ENCODE measurements around the gene SPTBN4.
"Not testable (repeated sequence)": the region's sequence is repeated elsewhere in the genome, so short reads cannot be mapped to it uniquely, and the experiment has no call there.

The SPTBN4 gene

DNA sequence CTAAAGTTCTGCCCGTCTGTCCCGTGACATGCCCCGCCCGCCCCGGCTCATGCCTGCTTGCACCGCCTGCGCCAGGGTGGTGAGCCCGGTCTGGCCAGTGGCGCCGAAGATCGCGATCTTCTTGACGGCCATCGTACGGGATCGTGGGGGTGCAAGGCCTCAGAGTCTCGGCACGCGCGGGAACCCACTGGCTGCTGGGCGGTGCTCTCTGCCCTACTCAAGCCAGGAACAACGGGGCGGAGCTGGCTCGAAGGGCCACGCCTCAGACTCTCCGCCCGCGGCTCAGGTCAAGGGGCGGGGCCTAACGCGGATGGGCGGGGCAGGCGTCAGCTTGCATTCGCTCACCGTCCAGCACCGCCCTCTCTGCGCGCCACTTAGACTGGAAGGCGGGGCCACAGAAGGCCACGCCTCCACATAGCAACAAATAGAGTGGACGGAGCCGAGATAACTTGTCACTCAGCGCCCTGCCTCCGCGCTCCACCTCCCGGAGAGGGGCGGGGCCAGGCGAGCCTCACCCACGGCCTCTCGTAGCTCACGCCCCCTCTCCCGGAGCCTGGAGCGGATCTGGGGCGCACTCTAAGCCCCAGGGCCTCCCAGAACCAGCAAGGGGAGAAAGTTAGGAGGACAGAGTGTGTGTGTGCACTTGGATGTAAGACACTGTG, 1.1 kb upstream of the SPTBN4 start, which contains the start of gene BLVRB:
TSS of gene BLVRB (minus strand) at position 189 of the 662 bp plus-strand sequence. CDS start at position 132, 57 bp downstream.
- DNase-seq, result peak; percentile 95

DNA sequence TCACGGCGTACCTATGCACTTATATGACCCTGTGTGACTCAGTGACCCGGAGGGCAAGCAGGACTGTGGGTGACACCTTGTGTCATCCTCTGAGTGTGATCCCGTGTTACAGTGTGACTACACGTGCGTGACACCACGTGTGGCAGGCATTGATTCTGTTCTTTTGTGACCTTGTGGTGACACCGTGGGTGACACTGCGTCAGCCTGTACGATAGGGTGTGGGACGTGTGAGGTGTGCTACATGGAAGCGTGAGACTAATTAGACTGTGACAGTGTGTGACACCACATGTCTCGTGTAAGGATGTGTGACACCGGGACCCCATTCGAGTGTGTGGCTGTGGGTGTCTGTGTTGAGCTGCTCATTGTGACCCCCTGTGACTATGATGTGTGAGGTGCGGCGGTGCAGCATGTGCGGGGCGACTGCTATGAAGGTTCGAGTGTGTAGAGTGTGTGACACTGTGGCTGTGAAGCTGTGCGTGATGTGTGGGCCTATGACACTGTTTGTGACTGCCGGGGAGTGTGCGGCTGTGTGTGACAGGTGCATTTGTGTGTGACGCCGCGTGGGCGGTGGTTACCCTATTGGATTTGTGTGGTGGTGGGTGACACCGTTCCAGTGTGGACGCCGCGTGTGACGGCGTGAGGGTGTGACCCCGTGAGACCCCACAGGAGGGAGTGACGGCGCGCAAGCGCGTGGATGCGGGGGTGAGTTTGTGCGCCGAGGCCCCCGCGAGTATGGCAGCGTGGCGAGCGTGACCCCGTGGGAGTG, 399 bp upstream of the SPTBN4 start:
- DNase-seq, result no peak

DNA sequence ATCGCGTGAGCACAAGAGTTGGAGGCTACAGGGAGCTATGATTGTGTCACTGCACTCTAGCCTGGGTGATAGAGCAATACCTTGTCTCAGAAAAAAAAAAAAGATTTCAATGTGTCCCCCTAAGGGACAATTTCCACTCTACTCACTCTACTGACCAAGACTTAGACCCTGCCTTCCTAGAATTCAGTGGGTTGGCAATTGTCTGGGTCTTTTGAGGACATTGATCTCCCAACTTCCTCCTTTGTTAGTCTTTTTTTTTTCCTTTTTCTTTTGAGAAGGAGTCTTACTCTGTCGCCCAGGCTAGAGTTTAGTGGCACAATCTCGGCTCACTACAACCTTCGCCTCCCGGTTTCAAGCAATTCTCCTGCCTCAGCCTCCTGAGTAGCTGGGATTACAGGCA, 2.2 kb downstream of the SPTBN4 start:
- no peak for DNase-seq

DNA sequence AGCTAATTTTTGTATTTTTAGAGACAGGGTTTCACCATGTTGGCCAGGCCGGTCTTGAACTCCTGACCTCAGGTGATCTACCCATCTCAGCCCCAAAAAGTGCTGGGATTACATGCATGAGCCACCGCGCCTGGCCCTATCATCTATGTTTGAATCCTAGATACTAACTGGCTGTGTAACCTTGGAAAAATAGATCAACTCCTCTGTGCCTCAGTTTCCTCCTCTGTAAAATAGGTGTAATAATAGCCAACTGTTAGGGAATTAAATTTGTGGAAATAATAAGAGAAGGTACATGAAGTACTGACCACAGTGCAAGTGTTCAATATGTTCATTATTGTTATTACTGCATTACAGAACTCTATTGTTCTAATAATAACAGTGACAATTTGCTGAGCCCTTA, 4.3 kb downstream of the SPTBN4 start:
- no peak for DNase-seq

DNA sequence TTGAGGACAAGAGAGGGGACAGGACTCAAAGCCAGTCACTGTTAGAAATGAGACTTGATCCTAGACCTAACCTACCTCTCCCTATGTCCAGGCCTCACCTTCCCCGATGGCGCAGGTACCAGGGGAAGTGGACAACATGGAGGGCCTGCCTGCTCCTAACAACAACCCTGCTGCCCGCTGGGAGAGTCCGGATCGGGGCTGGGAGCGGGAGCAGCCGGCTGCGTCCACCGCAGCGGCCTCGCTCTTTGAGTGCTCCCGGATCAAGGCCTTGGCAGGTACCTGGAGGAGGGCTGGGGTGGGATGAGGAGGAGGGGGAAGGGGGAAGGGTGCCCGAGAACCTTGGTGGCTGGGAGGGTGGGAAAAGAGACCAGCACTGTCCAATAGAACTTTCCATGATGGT, 5.7 kb downstream of the SPTBN4 start:
- no peak for DNase-seq

DNA sequence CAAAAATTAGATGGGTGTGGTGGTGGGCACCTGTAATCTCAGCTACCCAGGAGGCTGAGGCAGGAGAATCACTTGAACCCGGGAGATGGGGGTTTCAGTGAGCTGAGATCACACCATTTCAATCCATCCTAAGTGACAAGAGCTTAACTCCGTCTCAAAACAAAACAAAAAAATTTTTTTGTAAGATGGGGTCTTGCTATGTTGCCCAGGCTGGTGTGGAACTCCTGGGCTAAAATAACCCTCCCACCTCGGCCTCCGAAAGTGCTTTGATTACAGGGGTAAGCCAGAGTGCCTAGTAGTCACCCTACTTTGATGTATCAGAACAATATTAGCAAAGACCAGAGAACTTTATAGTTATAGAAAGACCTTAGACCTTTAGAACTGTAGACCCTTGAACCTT, 7.9 kb downstream of the SPTBN4 start:
- DNase-seq, result no peak

DNA sequence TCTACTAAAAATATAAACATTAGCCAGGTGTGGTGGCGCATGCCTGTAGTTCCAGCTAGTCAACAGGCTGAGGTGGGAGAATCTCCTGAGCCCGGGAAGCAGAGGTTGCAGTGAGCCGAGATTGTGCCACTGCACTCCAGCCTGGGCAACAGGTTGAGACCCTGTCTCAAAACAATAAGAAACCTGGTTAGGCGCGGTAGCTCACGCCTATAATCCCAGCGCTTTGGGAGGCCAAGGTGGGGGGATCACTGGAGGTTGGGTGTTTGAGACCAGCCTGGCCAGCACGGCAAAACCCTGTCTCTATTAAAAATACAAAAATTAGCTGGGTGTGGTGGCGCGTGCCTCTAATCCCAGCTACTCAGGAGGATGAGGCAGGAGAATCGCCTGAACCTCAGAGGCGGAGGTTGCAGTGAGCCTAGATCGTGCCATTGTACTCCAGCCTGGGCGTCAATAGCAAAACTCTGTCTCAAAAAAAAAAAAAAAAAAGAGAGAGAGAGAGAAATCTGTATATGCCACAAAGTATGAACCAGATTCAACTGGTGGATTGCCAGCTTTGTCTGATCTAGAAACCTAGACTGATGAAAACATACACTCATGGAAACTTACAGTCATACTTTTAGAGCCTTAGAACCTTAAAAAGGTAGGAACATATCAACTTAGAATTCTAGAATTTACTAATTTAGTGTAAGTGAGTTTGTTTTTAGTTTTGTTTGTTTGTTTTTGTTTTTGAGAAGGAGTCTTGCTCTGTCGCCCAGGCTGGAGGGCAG, 9.3 kb downstream of the SPTBN4 start:
- not testable (repeated sequence) for DNase-seq

DNA sequence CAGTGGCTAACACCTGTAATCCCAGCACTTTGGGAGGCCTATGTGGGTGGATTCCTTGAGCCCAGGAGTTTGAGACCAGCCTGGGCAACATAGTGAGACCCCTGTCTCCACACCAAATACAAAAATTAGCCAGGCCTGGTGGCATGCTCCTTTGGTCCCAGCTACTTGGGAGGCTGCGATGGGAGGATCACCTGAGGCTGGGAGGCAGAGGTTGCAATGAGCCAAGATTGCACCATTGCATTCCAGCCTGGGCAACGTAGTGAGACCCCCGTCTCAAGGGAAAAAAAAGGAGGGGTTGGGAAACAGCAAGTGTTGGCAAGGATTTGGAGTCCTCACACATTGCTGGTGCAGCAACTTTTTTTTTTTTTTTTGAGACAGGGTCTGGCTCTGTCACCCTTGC, 19.2 kb downstream of the SPTBN4 start:
- DNase-seq, result no peak

DNA sequence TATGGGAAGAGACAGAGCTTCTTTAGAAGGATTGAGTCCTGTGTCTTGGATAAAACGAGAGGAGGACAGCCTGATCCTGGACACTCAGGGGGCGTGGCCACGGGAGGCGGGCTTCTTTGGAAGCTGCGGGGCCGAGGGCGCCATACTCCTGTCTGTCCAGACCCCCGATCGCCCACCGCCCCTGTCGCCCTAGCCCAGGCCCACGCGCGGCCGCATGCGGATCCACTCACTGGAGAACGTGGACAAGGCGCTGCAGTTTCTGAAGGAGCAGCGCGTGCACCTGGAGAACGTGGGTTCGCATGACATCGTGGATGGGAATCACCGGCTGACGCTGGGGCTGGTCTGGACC, 23.1 kb downstream of the SPTBN4 start:
- no peak for DNase-seq

DNA sequence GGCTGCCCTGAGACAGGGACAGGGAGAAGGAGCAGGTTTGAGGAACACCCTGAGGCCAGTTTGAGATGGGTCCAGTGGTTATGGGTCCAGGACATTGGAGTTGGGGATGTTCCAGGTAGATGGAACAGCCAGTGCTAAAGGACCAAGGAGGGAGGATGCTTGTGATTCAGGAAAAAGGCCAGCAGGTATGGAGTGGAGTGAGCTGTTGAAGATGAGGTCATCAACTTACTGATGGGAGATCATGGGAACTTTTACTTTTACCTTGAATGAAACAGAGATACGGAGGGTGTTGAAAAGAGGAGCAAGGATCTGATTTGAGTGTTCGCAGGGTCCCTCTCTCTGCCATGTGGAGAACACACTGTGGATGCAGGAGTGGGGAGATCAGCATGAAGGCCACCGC, 25.5 kb downstream of the SPTBN4 start:
- DNase-seq, result no peak

DNA sequence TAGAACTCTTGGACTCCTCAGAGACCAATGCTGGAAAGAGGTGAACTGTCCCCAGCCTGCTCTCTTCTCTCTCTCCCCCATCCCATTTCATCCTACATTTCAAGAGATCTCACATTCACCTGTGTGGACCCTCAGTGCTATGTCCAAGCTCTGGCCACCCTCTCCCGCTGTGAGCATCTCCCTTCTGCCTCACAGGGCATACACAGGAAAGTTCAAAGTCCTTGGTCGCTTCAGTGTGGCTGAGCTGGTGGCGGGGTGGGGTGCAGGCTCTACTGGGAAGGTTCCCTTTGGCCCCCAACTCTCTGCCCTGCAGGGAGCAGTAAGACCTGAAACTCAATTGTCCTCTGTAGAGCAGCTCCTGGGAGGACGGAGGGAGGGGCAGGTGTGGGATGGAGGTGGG, 27.0 kb downstream of the SPTBN4 start:
- DNase-seq, result no peak

DNA sequence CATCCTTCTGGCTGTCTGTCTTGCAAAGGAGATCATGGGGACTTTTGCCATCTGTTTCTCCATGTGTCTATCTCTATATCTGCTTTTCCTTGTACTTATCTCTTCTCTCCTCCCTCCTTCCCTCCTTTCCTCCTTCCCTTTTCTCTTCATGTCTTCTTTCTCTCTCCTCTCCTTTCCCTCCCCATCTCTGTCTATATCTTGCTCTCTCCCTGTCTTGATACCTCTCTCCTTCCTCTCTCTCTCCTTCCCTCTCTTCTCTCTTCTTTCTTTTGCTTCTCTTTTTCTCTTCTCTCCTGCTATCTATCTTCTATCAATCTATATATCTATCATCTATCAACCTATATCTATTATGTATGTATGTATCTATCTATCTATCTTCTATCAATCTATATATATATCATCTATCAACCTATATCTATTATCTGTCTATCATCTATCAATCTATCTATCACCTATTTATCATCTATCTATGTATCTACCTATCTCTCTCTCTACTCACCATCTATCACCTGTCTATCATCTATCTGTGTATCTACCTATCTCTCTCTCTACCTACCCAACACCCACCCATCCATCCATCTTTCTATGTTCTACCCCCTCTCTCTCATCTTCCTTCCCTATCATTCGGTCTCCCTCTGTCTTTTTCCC, 27.5 kb downstream of the SPTBN4 start:
- DNase-seq, result no peak

DNA sequence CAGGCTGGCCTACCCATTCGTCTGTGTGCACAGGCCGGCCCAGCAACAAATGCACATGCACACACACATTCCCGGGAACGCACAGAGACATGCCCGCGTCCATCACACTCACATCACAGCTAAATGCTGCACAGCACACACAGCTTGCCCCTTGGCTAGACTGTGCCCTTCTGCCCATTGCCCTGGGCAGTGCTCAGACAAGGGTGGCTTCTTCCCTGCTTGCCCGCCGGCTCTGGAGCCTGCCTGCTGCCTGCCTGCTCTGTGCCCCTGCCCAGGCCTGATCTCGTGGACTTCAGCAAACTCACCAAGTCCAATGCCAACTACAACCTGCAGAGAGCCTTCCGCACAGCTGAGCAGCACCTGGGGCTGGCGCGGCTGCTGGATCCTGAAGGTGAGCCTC, 30.4 kb downstream of the SPTBN4 start:
- DNase-seq, result no peak

DNA sequence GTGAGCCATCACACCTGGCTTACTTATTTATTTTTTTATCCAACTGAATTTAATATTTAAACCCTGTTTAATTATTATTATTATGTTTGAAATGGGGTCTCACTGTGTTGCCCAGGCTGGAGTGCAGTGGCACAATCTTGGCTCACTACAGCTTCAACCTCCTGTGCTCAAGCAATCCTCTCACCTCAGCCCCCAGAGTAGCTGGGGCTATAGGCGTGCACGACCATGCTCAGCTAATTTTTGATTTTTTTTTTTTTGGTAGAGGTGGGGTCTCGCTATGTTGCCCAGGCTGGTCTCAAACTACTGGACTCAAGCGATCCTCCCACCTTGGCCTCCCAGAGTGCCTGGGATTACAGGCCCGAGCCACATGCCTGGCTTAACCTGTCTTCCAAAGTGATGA, 32.5 kb downstream of the SPTBN4 start:
- DNase-seq, result no peak

DNA sequence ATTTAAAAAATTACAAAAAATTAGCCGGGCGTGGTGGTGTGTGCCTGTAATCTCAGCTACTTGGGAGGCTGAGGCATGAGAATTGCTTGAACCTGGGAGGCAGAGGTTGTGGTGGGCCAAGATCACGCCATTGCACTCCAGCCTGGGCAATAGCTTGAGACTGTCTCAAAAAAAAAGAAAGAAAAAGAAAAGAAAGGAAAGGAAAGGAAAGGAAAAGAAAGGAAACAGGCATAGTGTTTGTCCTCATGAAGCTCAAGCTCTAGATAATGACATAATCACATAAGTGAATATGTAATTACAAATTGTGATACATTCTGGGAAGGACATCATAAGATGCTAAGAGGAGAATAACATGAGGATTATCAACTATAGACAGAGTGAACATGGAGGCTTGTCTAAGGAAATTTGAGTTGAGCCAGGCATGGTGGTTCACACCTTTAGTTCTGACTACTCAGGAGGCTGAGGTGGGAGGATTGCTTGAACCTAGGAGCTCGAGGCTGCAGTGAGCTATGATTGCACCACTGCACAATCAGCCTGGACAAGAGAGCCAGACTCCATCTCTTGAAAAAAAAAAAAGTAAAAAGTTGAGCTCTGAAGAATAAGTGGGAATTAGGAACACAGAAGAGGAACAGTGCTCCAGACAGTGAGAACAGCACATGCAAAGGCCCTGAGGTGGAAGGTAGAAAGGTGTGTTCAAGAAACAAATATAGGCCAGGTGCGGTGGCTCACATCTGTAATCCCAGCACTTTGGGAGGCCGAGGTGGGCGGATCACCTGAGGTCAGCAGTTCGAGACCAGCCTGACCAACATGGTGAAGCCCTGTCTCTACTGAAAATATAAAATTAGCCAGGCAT, 34.1 kb downstream of the SPTBN4 start:
- DNase-seq, result not testable (repeated sequence)

DNA sequence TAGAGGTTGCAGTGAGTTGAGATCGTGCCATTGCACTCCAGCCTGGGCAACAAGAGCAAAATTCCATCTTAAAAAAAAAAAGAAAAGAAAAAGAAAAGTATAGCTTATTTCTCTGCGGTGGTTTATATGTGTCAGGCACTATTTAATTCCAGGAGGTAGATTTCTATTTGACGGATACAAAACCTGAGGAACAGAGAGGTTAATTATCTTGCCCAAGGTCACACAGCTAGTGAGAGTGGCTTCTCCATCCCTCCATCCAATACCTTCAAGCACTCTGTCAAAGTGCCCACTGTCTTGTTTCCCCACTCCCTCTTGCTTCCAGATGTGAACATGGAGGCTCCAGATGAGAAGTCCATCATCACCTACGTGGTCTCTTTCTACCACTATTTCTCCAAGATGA, 34.8 kb downstream of the SPTBN4 start:
- DNase-seq, result no peak

DNA sequence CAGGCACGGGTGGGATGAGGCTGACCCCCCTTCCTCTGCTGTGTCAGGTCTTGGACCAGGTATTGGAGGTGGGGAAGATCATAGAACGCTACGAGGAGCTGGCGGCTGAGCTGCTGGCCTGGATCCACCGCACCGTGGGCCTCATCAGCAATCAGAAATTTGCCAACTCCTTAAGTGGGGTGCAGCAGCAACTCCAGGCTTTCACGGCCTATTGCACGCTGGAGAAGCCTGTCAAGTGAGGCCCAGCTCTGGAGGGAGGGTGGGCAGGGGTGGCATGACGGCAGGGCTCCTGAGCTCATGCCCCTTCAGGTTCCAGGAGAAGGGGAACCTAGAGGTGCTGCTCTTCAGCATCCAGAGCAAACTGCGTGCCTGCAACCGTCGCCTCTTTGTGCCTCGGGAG, 35.3 kb downstream of the SPTBN4 start:
- DNase-seq, result no peak

DNA sequence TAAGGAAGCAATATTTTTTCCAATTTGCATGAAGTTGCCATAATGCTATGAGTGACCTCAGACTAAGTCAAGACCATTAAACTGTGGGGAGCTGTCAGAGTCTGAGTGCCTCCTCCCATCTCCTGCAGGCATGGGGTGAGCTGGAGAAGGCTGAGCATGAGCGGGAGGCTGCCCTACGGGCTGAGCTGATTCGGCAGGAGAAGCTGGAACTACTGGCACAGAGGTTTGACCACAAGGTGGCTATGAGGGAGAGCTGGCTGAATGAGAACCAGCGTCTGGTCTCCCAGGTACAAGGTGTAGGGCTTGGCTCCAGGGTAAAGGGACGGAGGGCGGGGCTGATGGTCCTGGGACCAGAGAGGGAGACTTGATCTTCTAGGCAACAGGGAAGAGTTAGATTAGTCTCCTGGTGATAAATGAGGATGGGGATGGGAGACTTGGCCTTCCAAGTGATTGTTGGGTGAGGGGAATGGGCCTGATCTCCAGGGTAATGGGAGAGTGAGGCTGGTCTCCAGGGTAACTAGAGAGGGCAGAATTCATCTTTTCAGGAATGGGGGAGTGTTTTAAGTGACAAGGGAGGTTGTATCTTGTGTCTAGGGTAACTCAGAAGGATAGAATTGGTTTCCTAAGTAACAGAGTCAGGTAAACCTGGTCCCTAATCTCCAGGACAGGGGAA, 36.0 kb downstream of the SPTBN4 start:
- no peak for DNase-seq

DNA sequence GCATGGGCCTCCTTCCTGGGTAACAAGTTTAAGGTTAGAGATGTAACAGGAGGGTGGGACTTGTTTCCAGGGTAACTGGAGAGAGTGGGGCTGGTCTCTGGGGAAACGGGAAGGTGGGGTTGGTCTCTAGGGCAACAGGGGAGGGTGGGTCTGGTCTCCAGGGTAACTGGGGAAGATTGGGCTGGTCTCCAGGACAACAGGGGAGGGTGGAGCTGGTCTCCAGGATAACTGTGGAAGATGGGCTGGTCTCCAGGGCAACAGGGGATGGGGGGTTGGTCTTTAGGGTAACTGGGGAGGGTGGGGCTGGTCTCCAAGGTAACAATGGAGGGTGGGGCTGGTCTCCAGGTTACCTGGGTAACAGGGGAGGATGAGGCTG, 36.5 kb downstream of the SPTBN4 start:
- no peak for DNase-seq

DNA sequence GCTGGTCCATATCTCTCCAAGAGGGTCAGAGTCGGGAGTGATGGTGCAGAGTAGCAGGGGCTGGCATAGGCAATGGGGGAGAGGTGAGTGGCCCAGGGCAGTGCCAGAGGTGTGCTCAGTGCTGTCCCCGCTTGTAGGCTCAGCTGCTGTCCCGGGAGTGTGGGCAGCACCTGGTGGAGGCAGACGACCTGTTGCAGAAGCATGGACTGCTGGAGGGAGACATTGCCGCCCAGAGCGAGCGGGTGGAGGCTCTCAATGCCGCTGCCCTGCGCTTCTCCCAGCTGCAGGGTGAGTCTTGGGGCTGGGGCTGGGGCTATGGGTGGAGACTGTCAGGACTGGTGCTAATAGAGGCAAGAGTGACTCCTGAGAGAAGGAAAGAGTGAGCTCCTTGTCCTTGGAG, 39.3 kb downstream of the SPTBN4 start:
- no peak for DNase-seq

DNA sequence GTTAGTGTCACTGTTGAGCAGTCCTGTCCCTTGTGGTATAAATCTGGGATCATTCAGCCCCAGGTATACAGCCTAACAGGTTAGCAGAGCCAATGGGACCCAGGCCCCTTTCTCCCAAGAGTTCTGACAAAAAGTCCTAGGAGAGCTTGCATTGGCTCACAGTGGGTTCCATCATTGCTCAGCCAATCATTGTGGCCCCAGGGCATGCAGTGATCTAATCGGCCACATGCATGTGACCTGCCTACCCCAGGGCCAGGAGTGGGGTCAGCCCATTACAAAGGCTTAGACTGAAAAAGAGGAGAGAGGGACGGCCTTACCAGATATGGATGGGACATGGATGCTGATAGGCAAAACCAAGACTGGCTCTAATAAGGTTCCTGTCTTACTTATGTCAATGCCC, 41.1 kb downstream of the SPTBN4 start:
- no peak for DNase-seq

DNA sequence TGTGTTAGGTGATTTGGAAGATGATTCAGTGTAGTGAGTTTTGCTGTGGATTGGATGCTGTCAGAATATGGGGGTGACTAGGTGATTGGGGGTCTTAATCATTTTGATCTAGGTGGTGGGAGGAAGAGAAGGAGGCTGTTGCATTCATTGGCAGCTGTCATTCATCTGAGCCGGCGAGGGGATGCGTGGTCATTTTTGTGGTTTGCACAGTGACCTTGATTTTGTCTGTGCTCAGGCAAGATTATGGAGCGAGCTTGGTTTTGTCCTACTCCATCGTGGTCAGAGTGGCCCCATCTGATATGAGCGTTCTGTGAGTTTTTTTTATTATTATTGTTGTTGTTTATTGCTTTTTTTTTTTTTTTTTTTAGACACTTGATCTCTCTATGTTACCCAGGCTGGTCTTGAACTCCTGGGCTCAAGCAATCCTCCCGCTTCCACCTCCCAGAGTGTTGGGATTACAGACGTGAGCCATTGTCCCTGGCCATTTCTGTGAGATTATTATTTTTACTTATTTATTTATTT, 42.0 kb downstream of the SPTBN4 start:
- no peak for DNase-seq
